ENCODE data around the gene E2F4.
A peak's percentile ranks its signal among the peaks of the same experiment; 100 is the strongest.

GRCh38 chr16:67179421-67180080, 12.4 kb upstream of the E2F4 start:
- no peak for TF ChIP-seq POLR2A (IDR thresholded peaks at IDR 0.05; ENCODE audit: extremely low read depth, insufficient read length)
- TF ChIP-seq, protein P1, sequence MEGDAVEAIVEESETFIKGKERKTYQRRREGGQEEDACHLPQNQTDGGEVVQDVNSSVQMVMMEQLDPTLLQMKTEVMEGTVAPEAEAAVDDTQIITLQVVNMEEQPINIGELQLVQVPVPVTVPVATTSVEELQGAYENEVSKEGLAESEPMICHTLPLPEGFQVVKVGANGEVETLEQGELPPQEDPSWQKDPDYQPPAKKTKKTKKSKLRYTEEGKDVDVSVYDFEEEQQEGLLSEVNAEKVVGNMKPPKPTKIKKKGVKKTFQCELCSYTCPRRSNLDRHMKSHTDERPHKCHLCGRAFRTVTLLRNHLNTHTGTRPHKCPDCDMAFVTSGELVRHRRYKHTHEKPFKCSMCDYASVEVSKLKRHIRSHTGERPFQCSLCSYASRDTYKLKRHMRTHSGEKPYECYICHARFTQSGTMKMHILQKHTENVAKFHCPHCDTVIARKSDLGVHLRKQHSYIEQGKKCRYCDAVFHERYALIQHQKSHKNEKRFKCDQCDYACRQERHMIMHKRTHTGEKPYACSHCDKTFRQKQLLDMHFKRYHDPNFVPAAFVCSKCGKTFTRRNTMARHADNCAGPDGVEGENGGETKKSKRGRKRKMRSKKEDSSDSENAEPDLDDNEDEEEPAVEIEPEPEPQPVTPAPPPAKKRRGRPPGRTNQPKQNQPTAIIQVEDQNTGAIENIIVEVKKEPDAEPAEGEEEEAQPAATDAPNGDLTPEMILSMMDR (IDR thresholded peaks at IDR 0.05; ENCODE audit: low read depth, low read length), result peak; percentile 61
- TF ChIP-seq, protein P2, sequence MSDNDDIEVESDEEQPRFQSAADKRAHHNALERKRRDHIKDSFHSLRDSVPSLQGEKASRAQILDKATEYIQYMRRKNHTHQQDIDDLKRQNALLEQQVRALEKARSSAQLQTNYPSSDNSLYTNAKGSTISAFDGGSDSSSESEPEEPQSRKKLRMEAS (IDR thresholded peaks at IDR 0.05; ENCODE audit: low read depth, low read length), result no peak

All from NB4 (cell line).